HG02870 (cell line): ENCODE data around the gene TWF1.
"Not testable (repeated sequence)": the region's sequence is repeated elsewhere in the genome, so short reads cannot be mapped to it uniquely, and the experiment has no call there.

Experiments used
- ATAC-seq: cut with Tn5 transposase; IDR thresholded peaks from one replicate; pipeline ENCODE4 v1.9.1; 2021; ENCODE audit warnings: mild to moderate bottlenecking, moderate library complexity; ENCODE audit not compliant: unreplicated experiment

The TWF1 gene

DNA sequence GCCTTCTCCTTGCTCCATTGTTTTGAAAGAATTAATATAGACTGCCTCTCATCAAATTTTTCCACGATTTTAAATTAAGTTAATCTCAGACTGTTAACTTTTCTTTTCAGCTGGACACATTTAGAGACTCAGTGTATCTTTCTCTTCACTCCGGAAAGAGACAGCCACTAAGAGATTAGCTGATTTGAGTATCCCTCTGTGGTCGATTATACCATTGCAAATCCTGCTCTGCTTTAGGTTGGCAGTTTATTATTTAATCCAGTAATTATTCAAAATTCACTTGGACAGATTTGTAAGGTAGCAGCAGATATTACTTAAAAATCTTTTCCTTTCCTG, 588 bp upstream of the TWF1 start:
- no peak for ATAC-seq

DNA sequence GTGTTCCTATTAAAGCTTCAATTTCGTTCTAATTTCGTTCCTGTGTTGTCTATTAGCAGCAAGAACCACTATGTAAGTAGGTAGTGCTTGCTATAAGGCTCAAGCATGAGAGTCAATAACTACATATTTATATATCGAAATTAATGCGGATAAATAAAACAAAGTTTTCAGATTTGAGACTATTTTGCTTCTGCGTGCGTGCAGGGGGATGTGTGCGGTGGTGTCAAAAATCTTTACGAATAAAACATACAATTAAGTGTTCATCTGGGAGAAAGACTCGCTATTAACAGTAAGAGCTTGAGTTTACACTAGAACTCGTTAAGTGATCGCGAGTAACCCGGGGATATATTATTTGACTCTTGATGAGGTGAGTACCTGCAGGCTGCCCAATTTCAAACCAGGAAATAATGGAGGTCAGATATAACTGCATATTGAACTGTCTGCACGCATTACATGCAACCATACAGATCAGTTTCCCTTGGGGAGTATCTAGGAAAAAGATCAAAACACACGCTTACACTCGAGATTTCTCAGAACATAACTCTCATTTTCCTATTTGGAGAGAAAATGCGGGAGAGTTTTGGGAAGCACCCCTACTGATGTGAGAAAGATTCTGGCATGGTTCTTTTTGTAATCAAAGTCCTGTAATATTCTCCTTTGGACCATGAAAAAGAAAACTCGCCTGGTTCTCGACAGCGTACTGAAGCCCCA, 813 bp downstream of the TWF1 start:
- no peak for ATAC-seq

DNA sequence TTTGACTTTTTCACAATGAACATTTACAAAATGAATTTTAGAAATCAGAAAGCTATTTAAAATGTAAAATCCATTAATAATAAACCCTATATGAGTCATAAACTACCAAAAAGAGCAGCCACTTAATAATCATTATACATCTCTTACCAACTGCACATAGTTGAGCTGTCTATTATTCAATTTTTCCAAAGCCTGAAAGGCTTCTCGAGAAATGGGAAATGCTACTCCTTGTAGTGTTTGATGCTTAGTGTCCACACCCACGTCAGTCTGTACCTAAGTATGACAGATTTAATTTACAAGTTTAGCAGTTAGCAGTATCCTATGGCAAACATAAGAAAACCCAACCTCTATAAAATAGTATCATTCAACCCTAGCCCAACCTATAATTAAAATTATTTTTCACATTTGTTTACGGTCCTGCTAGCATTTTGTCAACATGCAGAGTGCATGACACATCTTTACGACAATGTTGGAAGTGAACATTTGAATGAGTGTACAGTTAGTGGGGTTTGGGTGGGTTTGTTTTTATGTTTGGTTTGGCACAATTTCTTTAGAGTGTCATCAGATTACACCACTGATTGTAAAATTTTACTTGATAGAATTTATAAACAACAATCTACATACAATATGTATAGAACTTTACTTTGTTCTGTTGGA, 8.4 kb downstream of the TWF1 start:
- no peak for ATAC-seq

DNA sequence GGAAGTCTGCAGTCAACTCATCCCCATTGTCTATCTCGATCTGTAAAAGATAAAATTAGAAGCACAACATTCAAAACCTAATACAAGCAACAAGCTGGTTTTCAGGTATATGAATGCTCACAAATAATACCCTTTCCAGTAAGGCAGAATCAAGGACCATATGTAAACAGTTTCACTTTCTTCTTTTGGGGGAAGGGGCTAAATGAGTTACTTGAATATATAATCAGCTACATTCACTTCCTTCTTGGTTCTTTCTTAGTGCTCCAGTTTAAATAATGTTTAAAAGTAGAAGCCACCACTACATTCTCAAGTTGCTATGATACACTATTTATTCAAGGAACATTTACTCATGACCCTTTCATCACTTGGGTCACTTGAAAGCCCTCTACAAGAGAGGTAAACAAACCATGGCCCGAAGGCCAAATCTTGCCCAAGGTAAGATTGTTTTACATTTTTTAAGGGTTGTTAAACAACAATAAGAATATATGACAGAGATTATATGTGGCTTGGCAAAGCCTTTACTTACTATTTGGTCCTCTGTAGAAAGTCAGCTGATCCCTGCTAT, 10.3 kb downstream of the TWF1 start:
- ATAC-seq: no peak

DNA sequence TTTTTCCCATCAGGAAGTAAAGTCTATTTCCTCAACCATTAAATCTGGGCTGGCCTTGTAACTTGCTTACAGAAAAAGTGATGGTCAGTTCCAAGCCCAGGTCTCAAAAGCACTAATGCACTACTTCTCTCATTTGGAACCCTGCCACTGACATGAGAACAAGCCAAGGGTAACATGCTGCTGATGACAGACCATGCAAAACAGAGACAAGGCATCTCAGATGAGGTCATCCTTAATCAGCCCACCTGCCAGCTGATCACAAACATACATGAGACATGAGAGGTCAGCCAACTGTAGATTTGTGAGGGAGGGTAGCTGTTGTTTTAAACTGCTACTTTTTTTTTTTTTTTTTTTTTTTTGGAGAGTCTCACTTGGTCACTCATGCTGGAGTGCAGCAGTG, 16.2 kb downstream of the TWF1 start:
- ATAC-seq: no peak

DNA sequence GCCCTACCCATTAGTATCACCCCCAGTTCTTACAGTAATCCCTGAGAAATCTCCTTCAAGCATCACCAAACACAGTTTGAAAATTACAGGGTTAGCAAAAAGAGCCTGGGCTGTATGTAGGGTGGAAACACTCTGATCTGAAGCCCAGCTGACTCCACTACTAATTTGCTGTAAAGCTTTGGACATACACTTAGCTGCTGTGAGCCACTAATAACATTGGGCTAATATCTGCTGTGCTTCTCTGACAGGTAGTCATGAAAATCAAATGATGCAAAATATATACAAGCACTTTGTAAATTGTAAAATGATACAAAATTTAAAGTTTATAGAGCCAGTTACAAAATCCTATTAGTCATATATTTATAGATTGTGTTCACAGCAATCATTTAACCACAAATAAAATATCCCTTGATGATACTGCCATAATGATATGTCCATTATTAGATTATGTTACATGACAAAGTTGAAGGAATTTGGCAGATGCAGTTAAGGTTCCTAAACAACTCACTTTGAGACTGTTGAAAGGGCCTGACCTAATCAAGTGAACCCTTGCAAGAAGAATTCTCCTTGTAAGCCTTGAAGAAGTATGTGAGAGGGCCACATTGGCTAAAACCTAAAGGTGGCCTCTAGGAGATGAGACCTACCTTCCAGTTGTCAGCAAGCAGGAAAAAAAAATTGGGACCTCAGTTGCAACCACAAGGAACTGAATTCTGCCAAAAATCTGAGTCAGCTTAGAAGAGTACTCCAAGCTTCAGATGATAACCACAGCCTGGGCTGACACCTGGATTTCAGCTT, 19.0 kb downstream of the TWF1 start:
- no peak for ATAC-seq

DNA sequence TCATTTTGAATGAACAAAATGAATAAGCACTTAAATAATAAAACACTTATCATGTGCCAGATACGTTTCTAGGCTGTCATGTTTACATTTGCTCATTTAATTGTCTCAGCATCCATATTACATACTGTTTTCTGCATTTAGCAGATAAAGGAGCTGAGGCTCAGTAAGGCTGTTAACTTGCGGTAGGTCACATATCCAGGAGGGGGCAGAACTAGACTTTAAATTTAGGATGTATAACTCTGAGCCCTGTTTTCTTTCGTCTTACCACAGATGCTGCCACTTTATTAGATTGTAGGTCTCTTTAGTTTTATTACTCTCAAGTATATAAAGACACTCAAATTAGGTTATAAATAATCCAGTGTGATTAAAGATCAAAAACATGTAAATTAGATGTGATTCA, 29.6 kb downstream of the TWF1 start:
- ATAC-seq: no peak

DNA sequence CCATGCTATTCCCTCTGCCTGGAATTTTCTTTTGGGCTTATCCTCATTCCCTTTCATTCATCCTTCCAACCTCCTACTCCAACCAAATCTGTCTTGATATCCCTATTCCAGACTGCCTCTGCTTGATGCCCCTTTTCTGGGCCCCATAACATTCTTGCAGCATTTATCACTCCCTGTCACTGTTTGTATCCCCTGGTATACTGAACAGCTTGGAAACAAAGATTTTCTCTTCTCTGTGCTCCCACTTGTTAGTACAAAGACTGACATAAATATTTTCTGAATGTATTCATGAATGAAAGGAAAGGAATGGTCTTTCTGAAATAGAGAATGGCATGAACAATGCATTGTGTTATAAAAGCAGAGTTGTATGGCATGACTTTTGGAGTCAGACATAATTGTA, 39.8 kb downstream of the TWF1 start:
- no peak for ATAC-seq

DNA sequence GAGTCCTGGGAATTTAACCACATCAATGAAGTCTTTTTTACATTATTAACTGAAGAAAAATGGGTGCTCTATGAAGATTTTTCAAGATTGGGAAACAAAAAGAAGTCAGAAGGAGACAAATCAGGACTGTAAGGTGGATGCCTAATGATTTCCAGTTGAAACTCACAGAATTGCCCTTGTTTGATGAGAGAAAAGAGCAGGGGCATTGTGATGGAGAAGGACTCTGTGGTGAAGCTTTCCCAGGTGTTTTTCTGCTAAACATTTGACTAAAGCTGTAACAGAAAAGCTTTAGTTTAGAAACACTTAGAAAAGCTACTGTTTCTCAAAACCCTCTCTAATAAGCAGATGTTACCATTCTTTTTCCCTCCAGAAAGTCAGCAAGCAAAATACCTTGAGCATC, 41.6 kb downstream of the TWF1 start:
- ATAC-seq: no peak

DNA sequence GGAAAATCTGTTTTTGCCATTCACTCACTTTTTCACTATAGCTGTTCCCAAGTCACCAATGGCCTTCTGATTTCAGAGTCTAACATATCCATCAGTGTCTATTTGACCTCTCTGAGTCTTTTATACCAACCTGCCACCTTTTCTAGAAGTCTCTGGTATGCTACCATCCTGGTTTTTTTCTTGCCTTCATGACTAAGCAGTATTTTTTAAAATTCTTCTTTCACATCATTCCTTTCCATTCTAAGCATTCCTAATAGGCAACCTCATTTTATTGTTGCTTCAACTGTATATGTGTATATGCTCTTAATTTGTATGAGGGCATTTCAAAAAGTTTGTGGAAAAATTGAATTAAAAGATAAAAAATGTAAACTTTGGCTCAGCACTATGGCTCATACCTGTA, 42.3 kb downstream of the TWF1 start:
- ATAC-seq: no peak

DNA sequence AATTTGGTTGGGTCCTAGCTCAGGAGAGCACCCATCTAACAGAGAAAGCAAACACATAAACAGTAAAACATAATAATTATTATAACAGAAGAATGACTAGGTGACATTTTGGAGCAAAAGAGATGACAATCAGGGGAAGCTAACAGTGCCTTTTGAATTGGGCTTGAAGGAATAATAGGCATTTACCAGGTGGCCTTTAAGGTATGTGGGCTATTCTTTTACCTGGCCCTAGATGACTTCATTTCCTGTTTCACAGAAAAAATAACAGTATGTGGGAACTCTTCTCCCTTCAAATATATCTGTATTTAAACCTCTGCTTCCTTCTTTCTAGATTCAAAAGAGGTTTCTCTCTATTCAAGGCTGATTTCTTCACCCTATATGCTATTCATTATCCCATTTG, 43.5 kb downstream of the TWF1 start:
- no peak for ATAC-seq

DNA sequence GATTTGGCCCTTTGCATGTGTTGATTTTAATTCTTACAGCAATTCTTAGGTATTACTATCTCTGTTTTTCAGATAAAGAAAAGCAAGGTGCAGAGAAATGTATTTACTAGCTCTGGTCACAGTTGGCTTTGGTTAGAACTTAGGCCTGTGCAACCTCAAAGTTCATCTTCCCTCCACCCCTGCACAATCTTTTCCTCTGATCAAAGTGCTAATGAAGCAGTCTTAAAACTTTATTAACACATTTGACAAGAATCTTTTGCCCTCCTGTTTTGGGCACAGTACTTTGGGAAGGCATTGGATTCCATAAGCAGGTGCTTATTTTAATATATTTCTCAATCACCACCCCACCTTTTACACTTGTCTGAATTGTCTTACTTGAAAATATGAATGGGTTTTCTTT, 44.6 kb downstream of the TWF1 start:
- no peak for ATAC-seq

DNA sequence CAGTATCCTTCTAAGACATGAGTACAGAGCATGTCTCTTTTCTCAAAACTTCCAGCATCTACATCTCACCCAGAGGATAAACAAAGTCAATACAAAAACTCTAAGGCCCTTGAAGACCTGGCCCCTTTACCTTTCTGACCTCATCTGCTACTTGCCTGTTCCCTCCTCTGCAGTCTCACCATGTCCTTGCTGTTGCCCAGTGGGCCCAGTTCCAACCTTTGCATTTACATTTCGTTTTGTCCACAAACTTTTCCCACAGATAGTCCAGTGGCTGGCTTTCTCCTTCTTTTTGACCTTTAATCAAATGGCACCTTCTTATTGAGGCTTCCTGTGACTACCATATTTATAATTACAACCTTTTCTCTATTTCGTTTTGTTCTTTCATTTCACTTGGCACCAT, 45.7 kb downstream of the TWF1 start:
- ATAC-seq: no peak

DNA sequence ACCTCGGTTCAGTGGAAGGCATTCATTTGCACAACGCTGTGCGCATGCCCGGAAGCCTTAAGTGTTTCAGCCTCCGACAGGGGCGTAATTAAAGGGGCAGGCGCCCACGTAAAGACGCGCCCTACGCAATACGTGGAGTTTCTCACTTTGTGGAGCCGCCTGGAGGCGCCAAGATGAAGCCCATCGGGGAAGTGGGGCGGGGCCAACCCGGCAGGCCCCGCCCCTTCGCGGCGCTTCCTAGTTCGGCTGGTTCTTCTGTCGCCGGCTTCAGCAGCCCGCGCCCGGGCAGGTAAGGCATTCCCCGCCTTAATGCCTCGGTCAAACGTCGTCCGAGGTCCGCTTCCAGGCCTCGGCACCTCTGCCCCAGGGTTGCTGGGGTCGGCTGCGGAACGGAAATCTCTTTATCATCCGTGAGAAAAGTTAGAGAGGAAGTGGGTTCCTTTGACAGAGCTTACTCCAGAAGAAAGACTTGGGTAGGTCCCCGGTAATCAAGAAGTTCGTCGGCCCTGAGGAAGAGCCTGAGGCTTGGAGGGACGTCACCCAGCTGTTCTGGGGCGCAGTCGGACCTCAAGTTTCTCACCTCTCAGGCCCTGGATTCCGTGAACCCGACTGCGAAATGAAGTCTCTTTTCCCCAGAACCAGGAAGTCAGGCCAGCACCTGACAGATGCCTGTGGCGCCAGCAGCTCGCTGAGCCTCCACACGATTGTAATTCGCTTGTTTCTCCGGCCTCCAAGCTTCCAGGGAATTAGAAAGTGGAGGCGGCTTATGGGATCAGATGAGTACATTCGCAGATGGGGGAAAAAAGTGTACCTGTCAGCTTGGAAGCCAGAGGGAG, 47.2 kb downstream of the TWF1 start, which contains the start of the genes IRAK4 and PUS7L:
TSS of gene IRAK4 (plus strand) at position 224 of the 836 bp plus-strand sequence. CDS start 9,161 bp downstream, outside the sequence.
TSS of gene PUS7L (minus strand) at position 63 of the 836 bp plus-strand sequence. CDS start 3,545 bp downstream, outside the sequence.
- peak; percentile 96 for ATAC-seq

DNA sequence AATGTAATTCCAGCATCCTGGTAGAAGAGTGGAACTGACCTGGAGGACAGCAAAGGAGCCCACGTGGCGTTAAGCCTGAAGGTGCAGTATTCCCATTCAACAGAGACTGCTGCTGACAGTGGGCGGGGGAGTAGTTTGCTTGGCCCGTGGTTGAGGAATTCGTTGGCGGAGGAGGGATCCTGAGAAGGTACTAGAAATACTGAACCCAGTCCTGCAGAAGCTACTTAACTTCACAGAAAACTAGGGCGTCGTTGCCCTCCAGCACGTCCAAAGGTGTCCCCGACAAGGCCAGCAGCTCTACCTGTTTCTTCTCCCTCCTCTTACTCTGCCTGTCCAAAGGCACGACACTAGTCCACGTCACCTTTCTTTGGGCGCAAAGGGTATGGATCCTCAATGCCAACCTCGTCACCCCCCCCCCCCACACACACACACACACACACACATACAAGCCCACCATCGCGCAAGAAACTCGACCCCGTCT, 47.8 kb downstream of the TWF1 start:
- ATAC-seq: no peak

DNA sequence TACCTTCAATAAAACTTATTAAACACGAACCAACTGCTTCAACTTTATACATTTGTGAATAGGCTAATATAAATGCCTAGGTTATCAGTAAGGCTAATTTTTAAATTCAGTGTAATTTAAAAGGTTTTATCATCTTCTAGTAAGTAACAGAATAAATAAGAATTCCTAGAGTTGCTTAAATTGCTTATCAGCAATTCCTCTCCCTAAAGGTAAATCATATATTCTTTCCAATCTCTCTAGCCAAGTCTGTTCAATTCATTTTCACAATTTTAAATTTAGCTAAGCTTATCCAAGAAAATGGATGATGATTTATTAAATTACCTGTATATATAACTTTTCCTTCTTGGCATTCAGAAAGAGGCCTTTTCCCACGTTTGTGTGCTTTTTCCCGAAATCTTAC, 52.1 kb downstream of the TWF1 start:
- ATAC-seq: no peak

DNA sequence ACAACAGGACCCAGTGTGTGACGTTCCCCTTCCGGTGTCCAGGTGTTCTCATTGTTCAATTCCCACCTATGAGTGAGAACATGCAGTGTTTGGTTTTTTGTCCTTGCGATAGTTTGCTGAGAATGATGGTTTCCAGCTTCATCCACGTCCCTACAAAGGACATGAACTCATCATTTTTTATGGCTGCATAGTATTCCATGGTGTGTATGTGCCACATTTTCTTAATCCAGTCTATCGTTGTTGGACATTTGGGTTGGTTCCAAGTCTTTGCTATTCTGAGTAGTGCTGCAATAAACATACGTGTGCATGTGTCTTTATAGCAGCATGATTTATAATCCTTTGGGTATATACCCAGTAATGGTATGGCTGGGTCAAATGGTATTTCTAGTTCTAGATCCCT, 54.8 kb downstream of the TWF1 start:
- not testable (repeated sequence) for ATAC-seq

DNA sequence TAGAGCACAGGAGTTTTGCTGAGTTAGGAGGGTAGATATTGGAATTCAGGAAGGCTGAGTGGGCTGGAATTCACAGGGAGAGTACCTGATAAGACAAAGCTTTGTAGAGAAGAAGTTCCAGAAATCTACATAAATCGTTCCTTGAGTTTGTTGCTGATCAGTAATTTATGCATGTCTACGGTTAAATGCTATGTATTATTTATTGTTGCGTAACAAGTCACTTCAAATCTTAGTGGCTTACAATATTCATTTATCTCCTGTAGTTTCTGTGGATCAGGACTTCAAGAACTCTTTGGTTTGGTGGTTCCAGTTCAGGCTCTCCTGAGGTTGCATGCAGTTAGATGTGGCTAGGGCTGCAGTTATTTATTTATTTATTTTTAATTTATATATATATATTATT, 55.3 kb downstream of the TWF1 start:
- no peak for ATAC-seq

DNA sequence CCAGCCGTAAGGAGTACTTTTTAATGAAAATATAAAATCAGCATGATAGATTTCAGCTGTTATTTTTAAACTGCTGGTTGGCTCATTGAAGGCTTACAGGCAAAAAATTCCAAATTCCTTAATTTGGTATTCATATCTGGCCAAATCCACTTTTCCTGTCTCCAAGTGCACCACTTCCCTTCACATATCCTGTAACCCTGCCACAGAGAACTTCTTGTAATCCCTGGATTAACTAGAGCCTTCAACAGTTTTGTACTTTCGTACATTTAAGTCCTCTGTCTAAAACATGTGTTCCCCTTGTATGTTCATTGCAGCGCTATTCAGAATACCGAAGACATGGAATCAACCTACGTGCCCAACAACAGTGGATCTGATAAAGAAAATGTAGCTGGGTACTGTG, 57.1 kb downstream of the TWF1 start:
- no peak for ATAC-seq

DNA sequence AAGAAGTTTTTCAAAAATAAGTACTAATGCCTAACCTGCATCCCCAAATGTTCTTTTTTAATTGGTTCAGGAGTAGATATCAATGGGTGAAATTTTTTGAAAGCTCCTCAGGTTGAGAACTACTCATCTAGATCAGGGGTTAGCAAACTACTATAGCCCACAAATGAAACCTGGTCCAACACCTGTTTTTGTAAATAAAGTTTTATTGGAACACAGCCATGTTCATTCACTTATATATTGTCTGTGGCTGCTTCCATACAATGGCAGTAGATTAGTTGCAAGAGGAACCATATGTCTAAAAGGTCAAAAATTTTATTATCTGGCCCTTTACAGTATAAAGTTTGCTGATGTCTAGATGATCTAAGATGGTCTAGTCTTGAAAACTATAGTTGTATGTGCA, 61.3 kb downstream of the TWF1 start:
- no peak for ATAC-seq
